CD4-positive, alpha-beta T cell treated with Interleukin-17A for 1 hour (primary cell): ENCODE results near the gene ACOT7.

Experiments used
- DNase-seq: peaks from one replicate; pipeline ENCODE4 v3.0.0-alpha.2; 2020

Gene ACOT7

DNA sequence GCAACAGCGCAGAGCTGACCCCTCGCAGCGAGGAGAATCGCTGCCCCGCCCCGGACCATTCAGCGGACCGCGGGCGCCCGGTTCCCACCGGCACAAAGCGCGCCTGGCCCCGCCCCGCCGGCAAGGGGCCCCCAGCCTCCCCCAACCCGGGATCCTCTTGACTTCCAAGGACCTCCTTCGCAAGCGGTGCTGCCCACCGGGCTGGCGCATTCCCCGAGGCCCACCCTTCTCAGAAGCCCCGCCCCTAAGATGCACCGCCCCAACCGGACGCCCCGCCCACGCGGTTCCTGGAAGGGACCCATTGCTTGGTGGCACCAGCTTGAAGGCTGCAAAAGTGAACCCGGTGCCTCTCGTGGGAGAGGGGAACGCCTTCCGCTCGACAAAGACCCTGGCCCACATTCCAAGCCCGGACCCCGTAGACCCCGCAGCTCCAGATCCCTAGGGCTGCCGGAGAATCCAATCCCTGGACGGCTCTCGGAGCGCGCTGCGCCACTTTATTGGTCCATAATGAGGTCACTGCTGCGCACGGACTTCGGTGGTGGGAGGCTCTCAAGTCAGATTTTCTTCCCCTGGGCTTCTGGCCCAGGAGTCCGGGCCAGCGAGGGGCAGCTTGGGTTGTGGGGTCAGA, 147.6 kb downstream of the ACOT7 start:
- peak; percentile 43 for DNase-seq

DNA sequence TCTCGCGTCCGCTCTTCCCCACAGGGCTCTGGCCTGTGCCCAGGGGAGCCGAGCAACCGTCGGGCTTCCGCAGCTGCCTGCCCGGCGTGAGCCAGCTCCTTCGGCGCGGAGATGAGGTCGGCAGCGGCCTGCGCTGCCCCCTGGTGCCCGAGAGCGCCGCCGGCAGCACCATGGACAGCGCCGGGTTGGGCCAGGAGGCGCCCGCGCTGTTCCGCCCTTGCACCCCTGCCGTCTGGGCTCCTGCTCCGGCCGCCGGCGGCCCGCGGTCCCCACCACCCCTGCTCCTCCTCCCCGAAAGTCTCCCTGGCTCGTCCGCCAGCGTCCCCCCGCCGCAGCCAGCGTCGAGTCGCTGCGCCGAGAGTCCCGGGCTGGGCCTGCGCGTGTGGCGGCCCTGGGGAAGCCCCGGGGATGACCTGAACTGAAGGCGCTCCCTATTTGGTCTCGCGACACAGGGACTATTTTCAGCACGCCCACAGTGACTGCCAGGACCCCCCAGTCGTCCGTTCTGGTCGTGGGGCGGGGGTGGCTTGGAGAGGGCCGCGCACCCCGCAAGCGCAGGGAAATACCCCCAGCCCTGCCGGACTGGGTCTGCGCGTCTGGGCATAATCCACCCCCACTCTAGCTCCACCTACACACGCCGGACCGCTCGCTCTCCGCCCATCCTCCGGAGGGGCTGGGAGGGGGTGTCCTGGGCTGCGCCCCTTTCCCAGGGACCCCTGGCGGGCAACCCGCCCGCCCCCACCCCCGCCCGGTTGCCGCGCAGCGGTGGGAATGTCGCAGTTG, 148.3 kb downstream of the ACOT7 start:
- DNase-seq = peak; percentile 80

GRCh38 chr1:6244401-6245049, 149.0 kb downstream of the ACOT7 start:
- no peak for DNase-seq

DNA sequence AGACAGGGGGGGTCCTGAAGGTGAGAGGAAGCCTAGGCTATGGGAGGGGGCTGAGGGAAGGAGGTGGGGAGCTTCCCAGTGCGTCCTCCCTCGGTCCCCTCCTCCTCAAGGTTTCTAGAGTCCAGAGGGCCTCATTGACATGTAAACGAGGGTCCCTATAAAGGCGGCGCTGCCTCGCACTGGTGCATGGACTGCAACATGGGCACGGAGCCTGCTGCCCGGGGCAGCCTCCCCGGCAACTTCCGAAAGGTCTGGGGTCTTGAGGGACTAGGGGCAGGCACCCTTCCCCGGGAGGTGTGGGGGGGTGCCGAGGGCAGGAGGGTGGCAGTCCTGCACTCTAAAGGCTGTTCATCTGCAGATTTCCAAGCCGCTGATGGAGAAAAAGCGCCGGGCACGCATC, 149.6 kb downstream of the ACOT7 start, which contains the start of gene HES3:
Gene HES3, plus strand, starts transcription at position 187 of the 400 bp plus-strand sequence. Its CDS starts 187 bp downstream, at position 374.
- no peak for DNase-seq

GRCh38 chr1:6243053-6243834, 150.3 kb downstream of the ACOT7 start:
- DNase-seq = no peak

- no peak for DNase-seq
Observed at GRCh38 chr1:6241887-6242740, 151.5 kb downstream of the ACOT7 start.

DNA sequence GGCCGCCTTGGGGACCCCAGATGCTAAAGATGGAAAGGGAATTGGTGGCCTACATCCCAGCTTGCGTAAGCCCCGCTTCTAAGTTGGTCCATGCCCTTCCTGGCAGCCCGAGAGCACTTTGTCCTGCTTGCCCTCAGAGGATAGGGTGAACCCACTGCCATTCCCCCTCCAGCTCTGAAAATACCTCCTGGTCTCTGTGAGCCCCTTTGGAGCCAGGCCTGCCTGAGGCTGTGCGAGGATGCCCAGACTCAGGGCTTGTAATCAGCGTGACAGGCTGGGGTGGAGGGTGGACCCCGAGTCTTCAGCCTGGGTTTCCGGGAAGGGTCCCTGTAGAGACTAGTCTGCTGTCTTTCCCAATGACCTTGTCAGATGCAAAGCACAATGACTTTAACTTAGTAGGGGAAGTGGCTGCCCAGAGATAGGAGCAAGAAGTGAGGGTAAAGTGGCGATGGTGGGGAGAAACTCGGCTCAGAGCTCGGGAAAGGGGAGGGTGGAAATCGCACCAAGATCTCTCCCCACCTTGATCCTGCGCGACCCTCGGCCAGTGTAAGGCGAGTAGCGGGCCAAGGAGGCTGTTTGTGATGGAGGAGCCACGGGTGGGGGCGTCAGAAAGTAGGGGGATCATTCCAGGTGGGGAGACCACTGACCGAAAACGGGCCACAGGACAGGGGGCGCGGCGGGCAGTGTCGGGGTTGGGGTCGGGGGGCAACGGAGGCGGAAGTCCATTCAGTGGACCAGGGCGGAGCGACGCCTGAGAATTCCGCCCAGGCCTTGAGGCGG, 152.3 kb downstream of the ACOT7 start:
- DNase-seq = no peak

- DNase-seq = no peak
Observed at GRCh38 chr1:6239950-6240768, 153.4 kb downstream of the ACOT7 start.

- DNase-seq = no peak
Observed at GRCh38 chr1:6239213-6239752, 154.3 kb downstream of the ACOT7 start.

- no peak for DNase-seq
Observed at GRCh38 chr1:6237093-6237492, 156.5 kb downstream of the ACOT7 start.

GRCh38 chr1:6235296-6235677, 158.3 kb downstream of the ACOT7 start:
- peak; percentile 10 for DNase-seq

DNA sequence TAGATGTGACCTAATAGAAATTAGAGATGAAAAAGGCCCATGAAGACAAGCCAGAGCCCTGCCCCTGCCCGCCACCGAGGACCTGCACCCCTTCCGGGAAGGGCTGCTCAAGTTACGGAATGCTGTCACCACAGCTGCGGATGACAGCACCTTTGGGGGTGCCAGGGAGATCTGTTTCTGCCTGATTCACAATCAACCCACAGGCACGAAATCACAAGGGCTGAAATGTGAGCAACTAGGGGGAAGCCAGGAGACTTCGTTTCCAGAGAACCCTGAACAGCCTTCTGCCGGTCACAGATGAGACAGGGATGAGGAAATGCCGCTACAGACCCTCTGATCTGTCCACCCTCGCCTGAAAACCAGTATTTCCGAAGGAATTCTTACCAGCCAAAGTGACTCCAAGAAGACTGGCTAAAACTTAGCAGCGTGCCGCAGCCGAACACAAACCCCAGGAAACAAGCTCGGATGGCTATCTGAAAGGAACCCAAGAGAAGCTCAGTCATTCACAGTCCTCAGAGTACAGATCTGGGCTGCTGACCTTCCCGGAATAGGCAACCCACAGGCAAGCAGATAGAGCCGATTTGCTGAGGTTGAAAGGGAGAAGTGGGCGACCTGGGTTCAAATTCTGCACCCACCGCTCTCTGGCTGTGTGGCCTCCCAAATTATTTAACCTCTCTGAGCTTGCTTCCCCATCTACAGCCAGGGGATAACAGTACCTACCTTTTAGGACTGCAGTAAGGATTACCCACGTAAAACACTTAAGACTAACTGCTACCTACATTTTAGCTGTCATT, 158.9 kb downstream of the ACOT7 start:
- DNase-seq = no peak

DNA sequence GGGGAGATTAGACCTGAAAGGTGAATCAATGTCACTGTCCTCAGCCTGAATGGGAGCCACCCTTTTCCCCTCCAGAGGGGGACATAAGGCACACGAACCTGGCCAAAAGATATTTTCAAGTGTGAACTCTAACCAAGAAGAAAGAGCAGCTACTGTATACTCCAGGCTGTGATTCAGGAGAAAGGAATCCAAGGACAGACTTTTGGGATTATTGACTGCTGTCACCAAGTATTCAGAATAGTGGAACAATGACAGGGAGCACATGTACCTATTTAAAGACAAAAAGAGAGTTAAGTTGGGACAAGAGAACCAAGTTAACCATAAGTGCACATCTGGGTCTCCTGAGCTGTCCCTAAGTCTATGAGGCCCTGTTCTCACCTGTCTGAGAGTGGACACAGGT, 160.2 kb downstream of the ACOT7 start:
- no peak for DNase-seq

- DNase-seq = no peak
Observed at GRCh38 chr1:6225651-6226050, 167.9 kb downstream of the ACOT7 start.

DNA sequence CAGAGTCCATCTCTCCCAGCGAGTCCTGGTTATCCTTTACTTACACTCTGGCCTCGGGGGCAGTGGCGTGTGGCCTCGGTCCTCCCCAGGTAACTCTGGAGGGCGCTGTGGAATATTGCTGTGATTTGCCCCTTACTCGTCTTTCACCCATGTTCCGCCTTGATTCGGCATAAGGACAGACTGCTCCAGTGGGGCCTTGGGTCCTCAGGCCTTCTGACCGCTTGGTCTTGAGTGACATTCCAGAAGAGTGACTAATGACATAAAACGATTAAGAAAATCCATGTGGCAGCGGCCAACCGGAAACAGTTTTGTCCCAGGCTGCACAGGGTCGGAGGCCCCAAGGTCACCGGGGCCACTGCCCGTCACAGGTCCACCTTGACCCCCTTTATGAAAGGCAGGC, 168.8 kb downstream of the ACOT7 start:
- no peak for DNase-seq

GRCh38 chr1:6223617-6224016, 169.9 kb downstream of the ACOT7 start:
- DNase-seq = no peak

DNA sequence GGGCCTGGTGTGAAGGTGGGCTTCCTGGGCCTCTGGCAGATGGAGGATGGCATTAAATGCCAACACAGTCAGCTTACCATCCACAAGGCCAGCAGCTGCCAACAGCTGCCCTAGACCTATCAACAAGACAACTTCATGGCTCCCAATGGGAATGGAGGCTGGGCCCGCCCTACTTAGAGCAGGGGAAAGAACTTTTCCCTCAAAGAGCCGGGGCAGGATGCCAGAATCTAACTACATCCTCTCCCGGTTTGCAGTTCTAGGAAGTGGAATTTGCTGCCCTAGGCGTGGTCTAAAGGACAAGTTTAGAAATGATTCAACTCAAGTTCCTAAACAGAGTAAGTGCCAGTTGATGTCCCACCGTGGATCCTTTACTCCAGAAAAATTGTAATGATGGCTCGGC, 170.9 kb downstream of the ACOT7 start:
- no peak for DNase-seq

DNA sequence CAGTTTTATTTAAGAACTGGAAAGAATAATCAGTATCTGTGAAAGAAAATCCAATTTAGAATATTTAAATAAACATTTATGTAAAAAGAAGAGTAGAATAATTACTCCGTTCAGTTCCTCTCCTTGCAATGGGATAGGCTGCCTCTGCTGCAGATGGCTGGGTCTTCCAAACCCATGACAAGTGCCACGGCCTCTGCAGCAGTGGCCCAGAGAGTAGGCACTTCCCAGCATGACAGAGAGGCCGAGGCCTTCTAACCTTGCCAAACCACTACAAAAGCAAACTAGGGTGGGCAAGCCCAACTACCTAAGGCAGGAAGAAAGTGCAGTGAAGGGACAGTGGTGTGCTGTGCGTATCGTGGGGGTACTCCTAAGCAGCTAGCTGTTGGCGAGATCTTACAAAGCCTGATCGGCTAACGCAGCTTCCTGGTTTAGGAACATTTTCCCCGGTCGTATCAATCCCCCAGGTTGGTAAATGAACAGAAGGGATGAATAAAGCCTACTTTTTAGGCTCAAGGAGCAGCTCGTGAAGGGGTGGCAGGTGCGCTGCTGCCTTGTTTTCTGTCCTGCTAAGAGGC, 172.3 kb downstream of the ACOT7 start:
- DNase-seq = no peak

DNA sequence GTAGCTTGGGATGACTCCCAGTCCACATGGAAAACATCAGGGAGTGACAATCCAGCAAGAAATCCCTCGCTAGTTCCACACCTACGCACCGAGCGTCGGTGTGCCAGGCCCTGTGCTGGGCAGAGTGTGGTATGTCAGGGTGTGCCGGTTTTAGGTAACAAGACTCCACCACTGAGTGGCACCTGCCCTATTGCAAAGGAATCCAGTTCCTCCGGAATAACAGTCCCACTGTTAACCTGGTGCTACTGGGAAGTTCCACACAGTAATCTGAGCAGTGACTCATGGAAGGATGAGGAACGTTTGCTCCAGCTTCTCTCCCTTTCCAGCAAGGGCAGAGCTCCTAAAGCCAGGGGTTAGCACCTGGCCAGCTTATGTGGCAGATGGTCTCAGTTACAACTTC, 173.3 kb downstream of the ACOT7 start:
- DNase-seq = no peak
